BE2C (cell line): ENCODE data around the gene CMIP.
"Not testable (repeated sequence)": the region's sequence is repeated elsewhere in the genome, so short reads cannot be mapped to it uniquely, and the experiment has no call there.

Experiments used
- DNase-seq: peaks from one replicate; pipeline ENCODE4 v3.0.0-alpha.2; 2020
- H3K27me3 ChIP-seq: fragments of 250-450 bp; sonication (Bioruptor Pico); 2 replicates; pipeline ENCODE4 v1.5.1; 2020; ENCODE audit warnings: mild to moderate bottlenecking
- H3K36me3 ChIP-seq: fragments of 250-450 bp; sonication (Bioruptor Pico); 2 replicates; pipeline ENCODE4 v1.5.1; 2020; ENCODE audit warnings: mild to moderate bottlenecking
- H3K4me1 ChIP-seq: fragments of 250-450 bp; sonication (Bioruptor Pico); 2 replicates; pipeline ENCODE4 v1.5.1; 2020
- H3K4me3 ChIP-seq: 2 replicates; pipeline ENCODE4 v1.5.1; 2011; ENCODE audit warnings: low read depth, low read length
- H3K9me3 ChIP-seq: fragments of 250-450 bp; sonication (Bioruptor Pico); 2 replicates; pipeline ENCODE4 v1.5.1; 2020
- CTCF ChIP-seq: IDR thresholded peaks from 2 replicates; pipeline ENCODE4 v1.5.1; 2012; ENCODE audit warnings: mild to moderate bottlenecking, low read depth, low read length

Gene CMIP

GRCh38 chr16:81740169-81740568 lies 295.6 kb downstream of the CMIP start:
- H3K4me3 ChIP-seq, result no peak overlapping the region
- no peak for TF ChIP-seq CTCF
- peaks cover 4% of the 10 kb centered on the region; the same call in 1 of the 2 replicates for H3K4me1 ChIP-seq
- H3K36me3 ChIP-seq, result no peaks in the 10 kb centered on the region
- no peaks in the 10 kb centered on the region for H3K27me3 ChIP-seq
- DNase-seq, result no peak
- no peaks in the 10 kb centered on the region for H3K9me3 ChIP-seq

- H3K9me3 ChIP-seq, DNase-seq, H3K36me3 ChIP-seq, H3K27me3 ChIP-seq, H3K4me3 ChIP-seq, H3K4me1 ChIP-seq: not testable (repeated sequence)
These were observed 296.8 kb downstream of the CMIP start for GRCh38 chr16:81741430-81741770.

GRCh38 chr16:81744385-81744784 lies 299.8 kb downstream of the CMIP start:
- DNase-seq, result no peak
- Histone ChIP-seq H3K9me3 (no peaks in the 10 kb centered on the region), H3K27me3 (no peaks in the 10 kb centered on the region), H3K4me3 (no peak overlapping the region), H3K36me3 (no peaks in the 10 kb centered on the region), H3K4me1 (no peaks in the 10 kb centered on the region; the same call in 1 of the 2 replicates)
- TF ChIP-seq CTCF, result no peak

- Histone ChIP-seq H3K27me3 (no peaks in the 10 kb centered on the region), H3K4me1 (no peaks in the 10 kb centered on the region; the same call in 1 of the 2 replicates), H3K4me3 (no peak overlapping the region), H3K36me3 (no peaks in the 10 kb centered on the region), H3K9me3 (no peaks in the 10 kb centered on the region)
- DNase-seq, result no peak
- TF ChIP-seq CTCF, result no peak
These were observed 300.3 kb downstream of the CMIP start for GRCh38 chr16:81744911-81745310.

- Histone ChIP-seq H3K4me1 (no peaks in the 10 kb centered on the region; the same call in 1 of the 2 replicates), H3K9me3 (no peaks in the 10 kb centered on the region), H3K36me3 (no peaks in the 10 kb centered on the region), H3K4me3 (peak overlapping the region; percentile 52), H3K27me3 (no peaks in the 10 kb centered on the region)
- no peak for TF ChIP-seq CTCF
- peak; percentile 75 for DNase-seq
These were observed 301.3 kb downstream of the CMIP start for GRCh38 chr16:81745704-81746558.

- Histone ChIP-seq H3K27me3 (no peaks in the 10 kb centered on the region), H3K4me1 (no peaks in the 10 kb centered on the region; the same call in 1 of the 2 replicates), H3K4me3 (peak overlapping the region; percentile 52), H3K9me3 (no peaks in the 10 kb centered on the region), H3K36me3 (no peaks in the 10 kb centered on the region)
- no peak for TF ChIP-seq CTCF
- no peak for DNase-seq
These were observed 302.0 kb downstream of the CMIP start for GRCh38 chr16:81746566-81746965.
